ENCODE data around the gene PLCL1. TPM values are rescaled to one million over a fixed set of nuclear protein-coding genes. Genes with fewer than 3 reads are reported as not detected.

Gene PLCL1
- total RNA-seq, 4 donors from 2014 or later: 1.0 to 3.7 (median 2.6) TPM

- H3K4me3 ChIP-seq (ENCODE audit: low read depth, poor library complexity, severe bottlenecking): no peak overlapping the region
- DNase-seq (ENCODE audit: low spot score in 2 of 2): no peak
- WGBS, 2 donors: 92 to 93% methylated on average over 4 of the region's 4 CpGs
- TF ChIP-seq CTCF (IDR thresholded peaks at IDR 0.05) (no peak), POLR2A (IDR thresholded peaks at IDR 0.05) (no peak)
- intact Hi-C loops (cut with DNase I; ENCODE audit: low total_unique reads): no loop called here
These were observed 126.3 kb downstream of the PLCL1 start for GRCh38 chr2:197930570-197931278.

GRCh38 chr2:197931661-197932312 is 127.4 kb downstream of the PLCL1 start:
- intact Hi-C loops (cut with DNase I; ENCODE audit: low total_unique reads): no loop called here
- no peak overlapping the region for H3K4me3 ChIP-seq (ENCODE audit: low read depth, poor library complexity, severe bottlenecking)
- no peak for DNase-seq (ENCODE audit: low spot score in 2 of 2)
- 54 to 57% methylated on average over 1 of the region's 1 CpG for WGBS, 2 donors
- TF ChIP-seq POLR2A (IDR thresholded peaks at IDR 0.05) (no peak), CTCF (IDR thresholded peaks at IDR 0.05) (no peak)

- no peak for DNase-seq (ENCODE audit: low spot score in 2 of 2)
- intact Hi-C loops (cut with DNase I; ENCODE audit: low total_unique reads): no loop called here
- 96 to 97% methylated on average over 5 of the region's 5 CpGs for WGBS, 2 donors
- TF ChIP-seq CTCF (IDR thresholded peaks at IDR 0.05) (no peak), POLR2A (IDR thresholded peaks at IDR 0.05) (no peak)
- H3K4me3 ChIP-seq (ENCODE audit: low read depth, poor library complexity, severe bottlenecking): no peak overlapping the region
These were observed 128.0 kb downstream of the PLCL1 start for GRCh38 chr2:197932374-197932773.

GRCh38 chr2:197934261-197934933 is 130.0 kb downstream of the PLCL1 start:
- 70 to 74% methylated on average over 4 of the region's 4 CpGs for WGBS, 2 donors
- intact Hi-C loops (cut with DNase I; ENCODE audit: low total_unique reads): loop anchor here (2.0 kb wide), 1 partner anchor 44 kb away; no protein-coding TSS in a partner anchor

GRCh38 chr2:197934934-197935289 is 130.5 kb downstream of the PLCL1 start:
- WGBS, 2 donors: 78 to 86% methylated on average over 4 of the region's 4 CpGs
- no peak for TF ChIP-seq CTCF (IDR thresholded peaks at IDR 0.05)
- no peak for TF ChIP-seq POLR2A (IDR thresholded peaks at IDR 0.05)
- no peak overlapping the region for H3K4me3 ChIP-seq (ENCODE audit: low read depth, poor library complexity, severe bottlenecking)
- no peak for DNase-seq (ENCODE audit: low spot score in 2 of 2)
- intact Hi-C loops (cut with DNase I; ENCODE audit: low total_unique reads): loop anchor here (2.0 kb wide), 1 partner anchor 44 kb away; no protein-coding TSS in a partner anchor

More at GRCh38 chr2:197934261-197934933, 130.0 kb downstream of the PLCL1 start:
- TF ChIP-seq CTCF (IDR thresholded peaks at IDR 0.05) (no peak), POLR2A (IDR thresholded peaks at IDR 0.05) (no peak)
- DNase-seq (ENCODE audit: low spot score in 2 of 2): no peak
- H3K4me3 ChIP-seq (ENCODE audit: low read depth, poor library complexity, severe bottlenecking): no peak overlapping the region

Data from lower leg skin (tissue), 4 donors.